Thymus (tissue), 11 donors: ENCODE measurements around the gene GPBAR1. TPM values are rescaled to one million over a fixed set of nuclear protein-coding genes. Genes with fewer than 3 reads are reported as not detected.
"Not testable (repeated sequence)": the region's sequence is repeated elsewhere in the genome, so short reads cannot be mapped to it uniquely, and the experiment has no call there.

Source experiments
- DNase-seq, 9 donors: peaks; one replicate each; pipeline ENCODE4 v3.0.0-alpha.2; 2013; ENCODE audit warnings: low spot score in 9 of 9, low read depth in 6 of 9, missing footprints in 1 of 9
- H3K27ac ChIP-seq, 2 donors: one replicate each; pipeline ENCODE4 v1.5.1; 2013; ENCODE audit warnings: control low read depth in 1 of 2, low read depth in 1 of 2, low read length in 1 of 2, mild to moderate bottlenecking in 1 of 2, moderate library complexity in 1 of 2
- H3K27me3 ChIP-seq, 2 donors: one replicate each; pipeline ENCODE4 v1.5.1; 2013; ENCODE audit warnings: low read length in 1 of 2; ENCODE audit not compliant: control insufficient read depth in 2 of 2, insufficient read depth in 1 of 2
- H3K36me3 ChIP-seq, 2 donors: one replicate each; pipeline ENCODE4 v1.5.1; 2013; ENCODE audit warnings: low read length in 1 of 2, mild to moderate bottlenecking in 1 of 2, moderate library complexity in 1 of 2; ENCODE audit not compliant: control insufficient read depth in 2 of 2, insufficient read depth in 2 of 2
- H3K4me1 ChIP-seq, 2 donors: one replicate each; pipeline ENCODE4 v1.5.1; 2013; ENCODE audit warnings: low read length in 2 of 2; ENCODE audit not compliant: control insufficient read depth in 2 of 2, insufficient read depth in 2 of 2
- H3K4me3 ChIP-seq, 2 donors: one replicate each; pipeline ENCODE4 v1.5.1; 2013; ENCODE audit warnings: low read length in 2 of 2, control low read depth in 1 of 2, mild to moderate bottlenecking in 1 of 2
- H3K9me3 ChIP-seq, 2 donors: one replicate each; pipeline ENCODE4 v1.5.1; 2013; ENCODE audit warnings: low read length in 1 of 2, mild to moderate bottlenecking in 1 of 2; ENCODE audit not compliant: control insufficient read depth in 2 of 2, insufficient read depth in 1 of 2
- WGBS: extraction: QIAGEN DNeasy Blood & Tissue Kit; methylation state at CpG from one replicate; pipeline ENCODE4 v1.1.7; 2013; 5-methylcytosine and 5-hydroxymethylcytosine counted together
- polyA plus RNA-seq: library from polyadenylated mRNA; stranded (reverse); fragments of 200-250 nt; gene quantifications from one replicate; pipeline ENCODE4 v1.2.3, GENCODE V29; 2013
- total RNA-seq: library from RNA; stranded (reverse); fragments of 120-200 nt; gene quantifications from one replicate; pipeline ENCODE4 v1.2.4, GENCODE V29; 2013
- donor health status: healthy.

Gene GPBAR1
- total and polyA plus RNA-seq, 2 donors = 0.28 to 1.0 TPM

- DNase-seq = no peak
- peak overlapping the region; percentile 45 to 53 for H3K27ac ChIP-seq
- H3K4me1 ChIP-seq = peaks cover 14 to 30% of the 10 kb centered on the region in 2 donors
- WGBS = 12% methylated on average over 23 of the region's 23 CpGs
- no peaks in the 10 kb centered on the region for H3K27me3 ChIP-seq
- H3K36me3 ChIP-seq = peaks cover 43 to 45% of the 10 kb centered on the region in 2 donors
- peaks cover 0 to 7% of the 10 kb centered on the region in 2 donors for H3K9me3 ChIP-seq
- peak overlapping the region; percentile 86 to 93 for H3K4me3 ChIP-seq
Observed at GRCh38 chr2:218270721-218271486, 10.1 kb downstream of the GPBAR1 start.

GRCh38 chr2:218271487-218271797 lies 10.6 kb downstream of the GPBAR1 start:
- Histone ChIP-seq H3K36me3 (peaks cover 43 to 45% of the 10 kb centered on the region in 2 donors), H3K9me3 (peaks cover 0 to 7% of the 10 kb centered on the region in 2 donors), H3K4me1 (peaks cover 14 to 30% of the 10 kb centered on the region in 2 donors), H3K4me3 (peak overlapping the region in 1 of 2 donors; percentile 93), H3K27ac (no peak overlapping the region), H3K27me3 (no peaks in the 10 kb centered on the region)
- DNase-seq = no peak
- 84% methylated on average over 4 of the region's 4 CpGs for WGBS

- H3K9me3 ChIP-seq = peaks cover 0 to 7% of the 10 kb centered on the region in 2 donors
- 90% methylated on average over 5 of the region's 5 CpGs for WGBS
Observed at GRCh38 chr2:218271865-218272530, 11.2 kb downstream of the GPBAR1 start.

GRCh38 chr2:218272531-218273212 lies 11.9 kb downstream of the GPBAR1 start:
- peaks cover 45 to 46% of the 10 kb centered on the region in 2 donors for H3K36me3 ChIP-seq
- no peaks in the 10 kb centered on the region for H3K27me3 ChIP-seq
- H3K9me3 ChIP-seq = peaks cover 0 to 7% of the 10 kb centered on the region in 2 donors
- peak overlapping the region in 1 of 2 donors; percentile 52 for H3K27ac ChIP-seq
- H3K4me3 ChIP-seq = no peak overlapping the region
- peak; percentile 49 to 87 (median 73) for DNase-seq
- 60% methylated on average over 18 of the region's 18 CpGs for WGBS
- H3K4me1 ChIP-seq = peaks cover 14 to 30% of the 10 kb centered on the region in 2 donors

More at GRCh38 chr2:218271865-218272530, 11.2 kb downstream of the GPBAR1 start:
- Histone ChIP-seq H3K36me3 (peaks cover 42 to 45% of the 10 kb centered on the region in 2 donors), H3K27ac (peak overlapping the region in 1 of 2 donors; percentile 52), H3K4me3 (no peak overlapping the region), H3K4me1 (peaks cover 14 to 30% of the 10 kb centered on the region in 2 donors), H3K27me3 (no peaks in the 10 kb centered on the region)
- DNase-seq = no peak

- peaks cover 51 to 53% of the 10 kb centered on the region in 2 donors for H3K36me3 ChIP-seq
- H3K27ac ChIP-seq, H3K27me3 ChIP-seq, H3K9me3 ChIP-seq, DNase-seq, H3K4me3 ChIP-seq: not testable (repeated sequence)
- H3K4me1 ChIP-seq = peaks cover 14 to 30% of the 10 kb centered on the region in 2 donors
- WGBS = 98% methylated on average over 8 of the region's 8 CpGs
Observed at GRCh38 chr2:218273214-218273907, 12.5 kb downstream of the GPBAR1 start.

GRCh38 chr2:218273908-218274249 lies 13.1 kb downstream of the GPBAR1 start:
- no peak overlapping the region for H3K27ac ChIP-seq
- peaks cover 57% of the 10 kb centered on the region in 2 donors for H3K36me3 ChIP-seq

GRCh38 chr2:218274586-218274985 lies 13.8 kb downstream of the GPBAR1 start:
- Histone ChIP-seq H3K36me3 (peaks cover 63 to 64% of the 10 kb centered on the region in 2 donors), H3K9me3 (peaks cover 0 to 6% of the 10 kb centered on the region in 2 donors), H3K27ac (peak overlapping the region in 1 of 2 donors; percentile 34), H3K4me3 (no peak overlapping the region), H3K27me3 (no peaks in the 10 kb centered on the region), H3K4me1 (peaks cover 9 to 23% of the 10 kb centered on the region in 2 donors)
- WGBS = 95% methylated on average over 4 of the region's 4 CpGs
- no peak for DNase-seq

More at GRCh38 chr2:218273908-218274249, 13.1 kb downstream of the GPBAR1 start:
- WGBS = 95% methylated on average over 2 of the region's 2 CpGs
- no peak for DNase-seq
- Histone ChIP-seq H3K9me3 (peaks cover 0 to 7% of the 10 kb centered on the region in 2 donors), H3K27me3 (no peaks in the 10 kb centered on the region), H3K4me3 (no peak overlapping the region), H3K4me1 (peaks cover 14 to 29% of the 10 kb centered on the region in 2 donors)

- WGBS = 95% methylated on average over 9 of the region's 9 CpGs
- Histone ChIP-seq H3K9me3 (no peaks in the 10 kb centered on the region), H3K36me3 (peaks cover 72 to 73% of the 10 kb centered on the region in 2 donors), H3K27me3 (no peaks in the 10 kb centered on the region), H3K27ac (no peak overlapping the region), H3K4me3 (no peak overlapping the region), H3K4me1 (peaks cover 9 to 23% of the 10 kb centered on the region in 2 donors)
- no peak for DNase-seq
Observed at GRCh38 chr2:218275371-218276072, 14.7 kb downstream of the GPBAR1 start.
